GM20431 (cell line): ENCODE results near the gene LYRM9.
"Not testable (repeated sequence)": the region's sequence is repeated elsewhere in the genome, so short reads cannot be mapped to it uniquely, and the experiment has no call there.

Experiments used
- in situ Hi-C: fragments of 300-500 bp; cut with MseI, MboI; formaldehyde crosslinking; loops from one replicate; pipeline ENCODE4 v1.15.0; 2020; ENCODE audit warnings: low sequenced_read_pairs; ENCODE audit not compliant: unreplicated experiment

LYRM9 gene

GRCh38 chr17:27892866-27893769 is at the start of gene LYRM9:
TSS of gene LYRM9 (minus strand) at chr17:27893365. CDS start at chr17:27882694, 10,671 bp downstream.
- in situ Hi-C loops = no loop called here

- in situ Hi-C loops = no loop called here
These were observed 47.6 kb upstream of the LYRM9 start for GRCh38 chr17:27940503-27941428.

- in situ Hi-C loops = no loop called here
These were observed 46.6 kb upstream of the LYRM9 start for GRCh38 chr17:27939474-27940465.

GRCh38 chr17:27938864-27939263 is 45.7 kb upstream of the LYRM9 start:
- in situ Hi-C loops = no loop called here

GRCh38 chr17:27938241-27938640 is 45.1 kb upstream of the LYRM9 start:
- in situ Hi-C loops = no loop called here

GRCh38 chr17:27937025-27937546 is 43.9 kb upstream of the LYRM9 start:
- in situ Hi-C loops = no loop called here

- in situ Hi-C loops = no loop called here
These were observed 36.8 kb upstream of the LYRM9 start for GRCh38 chr17:27930000-27930399.

GRCh38 chr17:27928587-27928986 is 35.4 kb upstream of the LYRM9 start:
- in situ Hi-C loops = no loop called here

GRCh38 chr17:27927781-27928180 is 34.6 kb upstream of the LYRM9 start:
- in situ Hi-C loops = no loop called here

- in situ Hi-C loops = no loop called here
These were observed 28.4 kb upstream of the LYRM9 start for GRCh38 chr17:27921599-27921998.

- in situ Hi-C loops = no loop called here
These were observed 27.9 kb upstream of the LYRM9 start for GRCh38 chr17:27921077-27921476.

GRCh38 chr17:27920569-27920968 is 27.4 kb upstream of the LYRM9 start:
- in situ Hi-C loops = no loop called here

GRCh38 chr17:27919079-27919478 is 25.9 kb upstream of the LYRM9 start:
- in situ Hi-C loops = no loop called here

- in situ Hi-C loops = no loop called here
These were observed 25.3 kb upstream of the LYRM9 start for GRCh38 chr17:27918498-27918897.

- in situ Hi-C loops = no loop called here
These were observed 23.8 kb upstream of the LYRM9 start for GRCh38 chr17:27917000-27917399.

- in situ Hi-C loops = no loop called here
These were observed 22.5 kb upstream of the LYRM9 start for GRCh38 chr17:27915709-27916108.

- in situ Hi-C loops = no loop called here
These were observed 21.2 kb upstream of the LYRM9 start for GRCh38 chr17:27914382-27914781.

GRCh38 chr17:27912964-27913363 is 19.8 kb upstream of the LYRM9 start:
- in situ Hi-C loops = no loop called here

GRCh38 chr17:27912299-27912698 is 19.1 kb upstream of the LYRM9 start:
- in situ Hi-C loops = not testable (repeated sequence)
